Stimulated activated CD4-positive, alpha-beta T cell treated with anti-CD3 and anti-CD28 coated beads, Interleukin-15, amount 100 ng/mL, for 48 hours (primary cell): Measurements from ENCODE around the gene CTNNB1.

ENCODE experiments used
- DNase-seq, 2 donors: peaks; one replicate each; pipeline ENCODE4 v3.0.0-alpha.2; 2020; ENCODE audit warnings: low read depth in 2 of 2

The CTNNB1 gene

GRCh38 chr3:41192885-41193284, 6.4 kb upstream of the CTNNB1 start:
- DNase-seq = no peak

- DNase-seq = no peak
Measured at GRCh38 chr3:41193794-41194539, 5.3 kb upstream of the CTNNB1 start.

DNA sequence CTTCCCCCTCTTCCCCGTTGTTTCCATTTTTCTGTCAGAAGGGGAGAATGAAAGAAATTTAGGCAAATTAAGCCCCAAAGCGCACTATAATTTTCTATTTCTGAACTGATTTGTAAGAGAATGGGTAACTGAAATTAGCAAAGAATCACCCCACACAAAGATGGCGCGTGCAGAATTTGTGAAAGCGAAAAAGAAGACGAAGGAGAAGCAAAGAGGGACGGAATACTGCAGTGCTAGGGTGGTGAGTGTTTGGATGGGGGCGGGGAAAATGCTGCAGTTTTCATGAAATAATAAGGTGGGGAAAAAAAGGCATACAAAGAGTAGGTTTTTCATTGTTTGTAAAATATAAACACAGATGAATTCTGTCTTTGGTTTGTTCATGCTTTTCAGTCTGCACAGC, 4.6 kb upstream of the CTNNB1 start:
- no peak for DNase-seq

DNA sequence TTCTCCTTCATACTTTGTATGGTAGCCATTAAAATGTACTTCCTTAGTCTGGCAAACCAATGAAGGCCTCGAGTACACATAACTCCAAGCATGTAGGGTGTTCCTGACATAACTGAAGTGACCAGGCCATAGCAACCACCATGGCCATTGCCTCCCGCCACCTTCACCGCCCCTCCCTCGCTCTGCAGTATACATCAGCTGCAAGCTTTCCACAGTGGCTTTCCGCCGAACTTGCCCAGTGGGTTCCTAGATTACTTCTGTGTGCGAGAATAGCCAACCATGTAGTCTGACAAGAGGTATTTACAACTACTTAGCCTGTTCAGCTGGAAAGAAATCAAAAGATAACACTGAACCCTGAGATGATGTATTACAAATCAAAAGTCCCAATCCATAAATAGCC, 3.4 kb upstream of the CTNNB1 start:
- DNase-seq = no peak

DNA sequence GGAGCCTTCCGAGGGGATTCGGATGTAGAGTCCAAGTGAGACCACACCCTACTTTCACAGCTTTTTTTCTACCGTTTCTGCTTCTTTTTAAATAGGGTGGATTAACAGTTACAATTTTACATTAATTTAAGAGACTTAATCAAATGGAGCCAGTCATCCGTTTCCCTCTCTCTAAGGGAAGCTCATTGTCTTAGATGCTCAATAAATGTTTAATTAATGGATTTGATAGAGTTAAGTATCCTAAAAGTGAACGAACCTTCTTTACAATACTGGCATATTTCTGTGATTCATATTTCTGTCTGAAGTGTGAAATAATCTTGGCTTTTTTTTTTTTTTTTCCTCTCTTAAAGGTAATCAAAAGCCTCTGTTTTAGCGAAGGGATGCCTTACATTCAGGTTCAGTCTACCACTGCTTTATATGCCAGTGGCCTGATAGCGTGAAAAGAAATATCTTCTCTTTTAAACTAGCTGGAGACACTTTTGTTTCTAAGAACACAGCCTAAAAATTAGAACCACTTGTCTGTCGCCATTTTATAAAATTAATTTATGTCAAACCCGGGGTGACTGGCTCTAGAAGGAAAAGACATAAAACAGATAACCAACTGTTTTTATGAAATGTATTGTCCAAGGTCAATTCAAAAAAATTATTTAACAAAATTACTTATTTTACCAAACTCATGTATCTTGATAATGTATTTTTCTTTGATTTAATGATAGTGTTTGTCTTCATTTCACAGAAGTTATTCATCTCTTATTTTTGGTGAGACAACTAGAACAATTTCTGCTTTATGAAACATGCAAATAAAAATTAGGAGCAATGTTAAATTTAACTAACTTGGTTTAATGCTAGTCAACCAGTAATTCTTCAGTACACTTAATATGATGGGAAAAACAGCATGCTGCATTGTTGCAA, 2.5 kb upstream of the CTNNB1 start:
- DNase-seq = no peak

DNA sequence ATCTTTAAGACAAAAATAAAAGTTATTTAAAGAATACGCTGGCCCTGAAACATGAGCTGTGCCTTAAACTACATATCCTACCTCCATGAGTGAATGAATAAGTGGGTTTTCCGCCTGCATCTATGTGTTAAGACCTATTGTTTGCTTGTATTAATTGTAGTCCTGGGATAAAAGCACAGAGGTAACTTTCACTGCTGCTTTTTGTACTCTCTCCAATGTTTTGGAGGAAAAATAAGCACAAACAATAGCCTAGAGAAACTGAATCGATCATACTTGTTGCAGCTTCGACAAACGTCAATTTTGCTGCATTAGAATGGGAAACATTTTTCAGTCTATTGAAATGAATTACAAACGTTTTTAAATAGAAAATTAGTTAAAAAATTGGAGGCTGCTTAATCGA, 1.3 kb upstream of the CTNNB1 start:
- DNase-seq = no peak

- no peak for DNase-seq
Measured at GRCh38 chr3:41198526-41198925, 779 bp upstream of the CTNNB1 start.

DNA sequence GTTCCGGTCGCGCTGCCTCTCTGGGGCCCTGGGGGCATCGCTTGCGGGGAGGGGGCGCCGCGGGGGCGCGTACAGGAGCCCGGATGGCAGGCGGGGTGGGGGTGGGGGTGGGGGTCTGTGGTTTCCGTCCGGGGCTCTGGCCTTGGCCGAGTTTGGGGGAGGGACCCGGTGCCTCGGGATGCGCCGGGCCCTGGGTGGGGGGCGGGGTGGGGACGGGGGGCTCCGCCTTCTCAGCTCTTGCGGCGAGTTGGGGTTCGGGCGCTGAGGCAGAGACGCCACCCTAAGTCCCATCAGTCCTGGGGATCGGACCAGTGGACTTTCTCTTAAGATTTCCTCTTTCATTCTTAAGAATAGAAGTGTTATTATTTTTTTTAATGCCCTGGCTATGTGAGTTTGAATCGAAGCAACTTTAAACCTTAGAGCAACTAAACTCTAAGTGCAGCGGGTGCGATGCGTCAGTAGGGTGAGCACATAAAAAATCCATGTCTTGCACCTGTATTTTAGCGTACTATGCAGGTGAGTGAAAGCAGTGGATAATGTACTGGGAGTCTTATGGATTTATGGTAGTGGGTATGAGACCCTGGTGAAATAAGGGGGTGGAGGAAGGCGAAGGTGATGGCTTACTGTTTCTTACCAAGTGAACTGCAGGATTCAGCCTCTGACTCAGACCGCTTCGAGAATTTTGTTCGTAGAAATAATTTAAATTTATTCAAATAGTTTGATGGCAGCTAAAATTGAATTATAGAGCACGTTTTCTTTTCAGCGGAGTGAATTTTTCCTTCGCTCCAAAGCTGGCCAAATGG, 762 bp downstream of the CTNNB1 start:
- DNase-seq = no peak

DNA sequence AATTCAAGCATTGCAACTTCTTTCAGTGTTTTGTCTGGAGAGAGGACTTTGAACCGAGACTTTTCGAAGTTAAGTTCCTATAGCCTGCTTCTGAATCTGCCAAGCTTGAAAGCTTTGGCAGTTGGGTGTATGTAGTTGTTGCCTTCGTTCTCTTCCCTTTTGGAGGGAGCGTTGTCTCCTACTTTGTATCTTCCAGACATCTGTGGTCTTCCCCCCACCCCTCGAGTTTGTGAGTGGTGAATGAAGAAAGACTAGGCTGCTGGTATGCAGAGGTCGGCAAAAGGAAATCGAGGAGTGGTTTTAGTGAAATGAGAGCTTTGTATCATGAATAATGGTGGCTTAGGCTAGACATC, 1.3 kb downstream of the CTNNB1 start:
- no peak for DNase-seq

DNA sequence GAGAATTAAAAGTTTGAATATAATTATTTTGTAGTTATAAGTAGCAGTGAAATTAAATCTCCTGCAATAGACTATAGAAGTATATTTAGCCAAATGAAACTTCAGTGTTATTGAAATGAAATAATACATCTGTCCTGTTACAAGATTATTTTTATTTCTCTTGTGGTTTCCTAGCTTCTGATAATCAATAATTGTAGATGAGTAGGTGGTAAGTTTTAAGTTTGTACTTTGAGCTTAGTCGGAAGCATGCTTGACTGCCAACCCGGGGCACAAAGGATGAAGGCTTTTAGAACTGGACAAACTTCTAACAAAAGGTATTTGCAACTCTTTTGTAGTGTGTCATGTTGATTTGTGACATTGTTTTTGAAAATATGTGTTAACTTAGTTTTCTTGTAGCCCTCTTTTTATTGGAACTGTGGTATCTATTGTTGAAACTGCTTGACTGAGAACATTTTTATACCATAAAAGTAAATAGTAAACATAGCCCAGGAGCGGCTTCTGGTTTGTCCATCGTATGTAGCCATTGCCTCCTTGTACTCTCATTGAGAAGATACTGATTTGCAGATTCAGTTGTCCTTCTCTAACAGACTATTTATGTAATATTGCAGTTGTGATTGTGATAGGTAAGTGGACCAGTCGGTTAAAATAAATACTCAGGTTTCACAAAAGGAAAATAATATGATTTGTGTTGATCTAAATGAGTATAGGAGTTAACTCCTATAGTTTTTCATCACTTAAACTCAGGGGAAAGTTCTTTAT, 2.9 kb downstream of the CTNNB1 start:
- no peak for DNase-seq

DNA sequence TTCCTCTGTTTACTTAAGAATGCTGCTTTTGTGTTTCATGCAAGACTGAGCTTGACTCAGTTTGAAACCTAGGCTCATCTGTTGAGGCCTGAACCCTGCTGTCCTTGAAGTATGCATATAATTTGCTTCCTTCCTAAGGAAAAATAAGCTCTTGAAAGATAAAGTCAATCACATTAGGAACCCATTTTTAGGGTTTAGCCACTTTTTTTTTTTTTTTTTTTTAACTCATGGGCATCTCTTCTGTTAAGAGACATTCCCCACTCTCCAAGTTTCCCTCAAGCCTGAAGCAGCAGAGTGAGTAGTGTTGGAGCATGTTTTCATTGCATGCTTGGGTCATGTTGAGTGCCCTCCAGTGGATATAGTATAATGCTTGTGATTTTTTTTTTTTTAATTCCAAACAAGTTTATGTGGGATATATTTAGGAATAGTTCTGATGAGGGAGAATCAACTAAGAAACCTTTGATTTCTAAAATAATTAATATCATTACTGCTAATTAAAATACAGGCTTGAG, 3.6 kb downstream of the CTNNB1 start:
- no peak for DNase-seq

DNA sequence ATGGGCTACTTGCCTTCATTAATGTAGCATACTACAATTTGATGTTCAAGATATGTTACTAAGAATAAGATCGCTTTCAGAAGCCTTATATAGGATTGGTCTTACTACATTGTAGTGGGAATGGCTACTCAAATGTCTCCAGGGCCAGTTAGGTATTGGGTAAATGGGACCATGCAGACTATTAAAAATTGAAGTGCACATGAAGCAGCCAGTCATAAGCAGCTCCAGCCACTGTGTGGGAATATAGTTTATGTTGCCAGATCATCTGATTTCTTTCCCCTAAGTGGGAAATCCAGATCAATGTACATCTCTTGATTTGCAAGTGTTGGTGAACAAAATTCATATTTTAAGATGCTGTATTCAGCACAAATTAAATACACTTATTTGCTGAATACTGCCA, 5.1 kb downstream of the CTNNB1 start:
- no peak for DNase-seq

- no peak for DNase-seq
Measured at GRCh38 chr3:41205591-41205990, 6.3 kb downstream of the CTNNB1 start.

- DNase-seq = no peak
Measured at GRCh38 chr3:41207355-41207754, 8.1 kb downstream of the CTNNB1 start.

DNA sequence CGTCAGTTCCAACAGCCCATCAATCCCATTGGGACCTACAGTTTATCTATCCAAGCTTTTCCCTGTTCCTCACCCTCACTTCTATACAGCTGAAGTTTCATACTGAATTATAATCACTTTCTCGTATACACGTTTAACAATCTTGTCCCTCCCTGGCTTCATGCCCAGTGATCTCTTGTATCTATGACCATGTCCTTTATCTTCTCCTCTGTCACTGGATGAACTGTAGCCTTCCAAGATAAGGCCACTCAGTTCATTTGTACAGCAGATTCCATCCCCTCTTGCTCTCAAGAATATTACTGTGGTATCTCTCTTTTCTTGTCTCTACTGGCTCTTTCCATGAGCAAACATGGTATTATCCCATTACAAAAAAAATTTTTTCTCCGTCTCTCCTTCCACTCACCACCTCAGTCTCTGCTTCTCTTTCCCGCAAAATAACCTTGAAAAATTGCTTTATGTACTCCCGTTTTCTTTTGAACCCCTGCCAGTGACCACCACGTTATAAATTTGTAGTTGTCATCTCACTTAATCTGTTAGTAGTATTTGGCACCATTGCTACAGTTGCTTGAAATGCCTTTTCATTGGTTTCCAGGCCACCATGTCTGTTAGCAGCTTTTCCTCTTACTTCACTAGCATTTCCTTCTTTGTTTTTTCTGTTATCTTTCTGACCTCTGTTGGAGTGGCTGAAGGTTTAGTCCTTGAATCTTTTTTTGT, 9.4 kb downstream of the CTNNB1 start:
- no peak for DNase-seq

DNA sequence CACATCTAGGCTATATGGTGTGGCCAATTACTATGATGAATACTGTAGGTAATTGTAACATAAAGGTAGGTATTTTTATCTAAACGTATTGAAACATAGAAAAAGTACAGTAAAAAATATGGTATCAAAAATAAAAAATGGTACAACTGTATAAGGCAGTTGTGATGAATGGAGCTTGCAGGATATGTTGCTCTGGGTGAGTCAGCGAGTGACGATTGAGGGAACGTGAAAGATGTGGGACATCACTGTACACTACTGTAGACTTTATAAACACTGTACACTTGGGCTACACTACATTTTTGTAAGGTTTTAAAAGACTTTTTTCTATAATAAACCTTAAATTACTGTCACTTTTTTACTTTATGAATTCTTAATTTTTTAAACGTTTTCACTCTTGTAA, 10.3 kb downstream of the CTNNB1 start:
- DNase-seq = no peak

DNA sequence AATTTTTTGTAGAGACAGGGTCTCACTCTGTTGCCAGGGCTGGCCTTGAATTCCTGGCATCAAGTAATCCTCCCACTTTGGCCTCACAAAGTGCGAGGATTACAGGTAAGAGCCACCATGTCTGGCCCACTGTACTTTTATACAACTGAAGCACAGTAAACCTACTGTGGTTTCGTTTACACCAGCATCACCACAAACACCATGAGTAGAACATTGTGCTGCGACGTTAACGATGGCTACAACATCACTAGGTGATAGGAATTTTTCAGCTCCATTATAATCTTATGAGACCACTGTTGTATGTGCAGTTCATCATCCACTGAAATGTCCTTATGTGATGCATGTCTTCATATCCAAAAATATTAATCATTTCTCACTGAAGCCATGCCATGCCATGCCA, 11.7 kb downstream of the CTNNB1 start:
- no peak for DNase-seq

DNA sequence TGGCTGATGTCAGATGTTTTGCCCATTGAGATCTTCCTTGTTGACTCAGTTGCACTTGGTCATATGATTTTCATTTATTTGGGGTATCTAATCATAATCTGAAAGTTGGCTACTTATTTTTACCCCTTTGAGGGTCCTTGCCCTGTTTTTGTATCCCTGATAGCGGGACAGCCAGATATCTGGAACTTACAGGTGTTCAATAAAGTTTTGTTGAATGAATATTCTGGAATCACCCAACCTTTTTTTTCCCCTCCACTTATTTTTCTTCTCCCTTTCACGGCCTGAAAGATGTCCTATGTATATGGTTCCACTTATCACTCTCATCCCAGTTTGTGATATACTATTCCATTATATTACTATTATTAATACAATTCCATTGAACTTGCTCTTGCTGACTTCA, 12.8 kb downstream of the CTNNB1 start:
- no peak for DNase-seq

- DNase-seq = no peak
Measured at GRCh38 chr3:41213588-41213987, 14.3 kb downstream of the CTNNB1 start.

- no peak for DNase-seq
Measured at GRCh38 chr3:41216422-41216821, 17.1 kb downstream of the CTNNB1 start.

DNA sequence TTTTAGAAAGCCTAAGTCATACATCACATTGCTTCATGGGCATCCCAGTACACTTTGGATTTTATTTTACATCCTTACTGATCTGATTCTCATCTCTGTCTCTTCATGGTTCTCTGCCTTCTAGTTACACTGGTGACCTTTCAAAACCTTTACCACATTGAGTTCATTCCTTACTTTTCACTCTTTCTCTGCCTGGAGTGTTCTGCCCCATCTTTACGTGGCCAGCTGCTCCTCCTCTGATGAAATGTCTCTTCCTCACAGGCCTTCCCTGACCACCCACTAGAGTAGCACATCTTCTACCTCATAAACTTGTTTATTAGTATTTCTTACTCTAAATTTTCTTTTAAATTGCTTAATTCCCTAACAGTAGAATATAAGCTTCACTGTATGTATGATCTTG, 17.7 kb downstream of the CTNNB1 start:
- no peak for DNase-seq
